Testis (tissue), 3 donors: ENCODE measurements around the gene SMPDL3A. TPM values are rescaled to one million over a fixed set of nuclear protein-coding genes. Genes with fewer than 3 reads are reported as not detected.

Experiments used
- DNase-seq: peaks from one replicate; pipeline ENCODE4 v3.0.0-alpha.2; 2019
- H3K27ac ChIP-seq, 2 donors: fragments of 200-600 bp; sonication (generic); one replicate each; pipeline ENCODE4 v1.5.1; 2019
- H3K27me3 ChIP-seq: fragments of 200-600 bp; sonication (generic); one replicate; pipeline ENCODE4 v1.5.1; 2019
- H3K36me3 ChIP-seq: fragments of 200-600 bp; sonication (generic); one replicate; pipeline ENCODE4 v1.5.1; 2017; ENCODE audit warnings: low read depth; ENCODE audit errors: missing control alignments
- H3K4me1 ChIP-seq: fragments of 200-600 bp; sonication (generic); one replicate; pipeline ENCODE4 v1.5.1; 2019
- H3K4me3 ChIP-seq, 2 donors: fragments of 200-600 bp; sonication (generic); one replicate each; pipeline ENCODE4 v1.5.1; 2017 to 2019
- H3K9me3 ChIP-seq: fragments of 200-600 bp; sonication (generic); one replicate; pipeline ENCODE4 v1.5.1; 2017
- POLR2A ChIP-seq: fragments of 450-650 bp; IDR thresholded peaks from one replicate; pipeline ENCODE4 v1.6.1; 2017; ENCODE audit warnings: antibody characterized with exemption, mild to moderate bottlenecking, moderate library complexity
- WGBS, 2 donors: methylation state at CpG; one replicate each; pipeline ENCODE4 v1.1.5; 2018; 5-methylcytosine and 5-hydroxymethylcytosine counted together
- intact Hi-C: fragments of 100-400 bp; cut with DNase I; formaldehyde crosslinking; loops from one replicate; pipeline ENCODE4 v1.15.1; 2023; ENCODE audit warnings: low total_unique reads
- polyA plus RNA-seq: library from polyadenylated mRNA; stranded (reverse); fragments of 350-450 nt; fragmentation: Illumina TruSeq; extraction: RNeasy Lipid Tissue Mini Kit (QIAGEN cat#74804); gene quantifications from one replicate; pipeline ENCODE4 v1.2.3, GENCODE V29; 2014; ENCODE audit warnings: low read depth, low replicate concordance; ENCODE audit not compliant: insufficient read depth
- total RNA-seq, 2 donors: library from RNA; depleted of rRNA; stranded (reverse); fragments of >200 nt; gene quantifications; one replicate each; pipeline ENCODE4 v1.2.3, GENCODE V29; 2016
- TF ChIP-seq, protein P1 (sequence below), 3 experiments: fragments of 450-650 bp in 2 of 3; fragments of 200-600 bp in 1 of 3; sonication (generic) in 1 of 3; IDR thresholded peaks; one replicate each; pipeline ENCODE4 v1.5.1; 2016 to 2019; ENCODE audit warnings: antibody characterized with exemption in 3 of 3, mild to moderate bottlenecking in 2 of 3, moderate library complexity in 1 of 3

Gene SMPDL3A
- total and polyA plus RNA-seq, 3 donors from 2014 or later = 3.6 to 3.9 (median 3.9) TPM

DNA sequence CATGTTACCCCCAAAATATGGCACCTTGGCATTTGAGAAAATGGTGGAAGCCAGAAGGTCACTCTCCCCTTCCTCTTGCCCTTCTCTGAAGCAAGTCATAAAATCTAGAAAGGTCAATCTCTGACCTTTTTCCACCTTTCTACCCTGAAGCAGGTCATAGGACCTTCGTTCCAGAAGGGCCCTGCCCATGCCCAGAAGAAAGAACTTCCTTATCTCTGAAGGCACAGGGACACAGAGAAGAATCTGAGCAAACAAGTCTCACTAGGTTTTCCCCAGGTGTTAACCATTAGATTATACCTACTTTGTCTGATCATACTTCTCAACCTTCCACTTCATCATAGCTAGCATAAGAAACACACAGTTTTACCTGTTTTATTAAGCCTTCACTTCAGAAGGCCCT, 42.5 kb downstream of the SMPDL3A start:
- H3K27ac ChIP-seq = no peak overlapping the region
- H3K27me3 ChIP-seq = no peaks in the 10 kb centered on the region
- H3K36me3 ChIP-seq = no peaks in the 10 kb centered on the region
- no peak overlapping the region for H3K4me3 ChIP-seq
- H3K9me3 ChIP-seq = no peaks in the 10 kb centered on the region
- no peaks in the 10 kb centered on the region for H3K4me1 ChIP-seq
- intact Hi-C loops = no loop called here
- DNase-seq = no peak
- 55 to 86% methylated on average over 1 of the region's 1 CpG for WGBS, 2 donors
- TF ChIP-seq POLR2A = no peak
- TF ChIP-seq, protein P1, sequence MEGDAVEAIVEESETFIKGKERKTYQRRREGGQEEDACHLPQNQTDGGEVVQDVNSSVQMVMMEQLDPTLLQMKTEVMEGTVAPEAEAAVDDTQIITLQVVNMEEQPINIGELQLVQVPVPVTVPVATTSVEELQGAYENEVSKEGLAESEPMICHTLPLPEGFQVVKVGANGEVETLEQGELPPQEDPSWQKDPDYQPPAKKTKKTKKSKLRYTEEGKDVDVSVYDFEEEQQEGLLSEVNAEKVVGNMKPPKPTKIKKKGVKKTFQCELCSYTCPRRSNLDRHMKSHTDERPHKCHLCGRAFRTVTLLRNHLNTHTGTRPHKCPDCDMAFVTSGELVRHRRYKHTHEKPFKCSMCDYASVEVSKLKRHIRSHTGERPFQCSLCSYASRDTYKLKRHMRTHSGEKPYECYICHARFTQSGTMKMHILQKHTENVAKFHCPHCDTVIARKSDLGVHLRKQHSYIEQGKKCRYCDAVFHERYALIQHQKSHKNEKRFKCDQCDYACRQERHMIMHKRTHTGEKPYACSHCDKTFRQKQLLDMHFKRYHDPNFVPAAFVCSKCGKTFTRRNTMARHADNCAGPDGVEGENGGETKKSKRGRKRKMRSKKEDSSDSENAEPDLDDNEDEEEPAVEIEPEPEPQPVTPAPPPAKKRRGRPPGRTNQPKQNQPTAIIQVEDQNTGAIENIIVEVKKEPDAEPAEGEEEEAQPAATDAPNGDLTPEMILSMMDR (IDR thresholded peaks at IDR 0.05) = no peak

DNA sequence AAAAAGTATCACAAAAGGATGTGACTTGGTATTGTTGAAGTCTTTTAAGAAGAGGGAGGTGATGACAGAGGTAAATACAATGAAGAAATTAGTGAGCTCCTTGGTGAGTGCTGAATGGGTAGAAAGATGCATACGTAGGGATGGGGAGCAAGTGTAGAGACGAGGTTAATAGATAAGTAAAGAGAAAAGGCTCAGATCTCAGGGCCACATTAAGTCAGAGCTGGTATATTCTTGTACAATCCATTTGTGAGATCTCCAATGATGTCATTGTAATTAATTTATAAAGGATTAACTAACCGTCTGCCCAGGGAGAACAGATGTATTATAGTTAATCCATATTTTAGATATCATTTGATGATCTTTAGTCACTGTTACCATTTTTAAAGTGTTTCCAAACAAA, 43.4 kb downstream of the SMPDL3A start:
- H3K4me1 ChIP-seq = no peaks in the 10 kb centered on the region
- 77 to 79% methylated on average over 3 of the region's 3 CpGs for WGBS, 2 donors
- no peaks in the 10 kb centered on the region for H3K9me3 ChIP-seq
- no peaks in the 10 kb centered on the region for H3K36me3 ChIP-seq
- H3K27me3 ChIP-seq = no peaks in the 10 kb centered on the region
- no peak for DNase-seq
- TF ChIP-seq POLR2A = no peak
- TF ChIP-seq, protein P1 (IDR thresholded peaks at IDR 0.05) = no peak
- H3K4me3 ChIP-seq = no peak overlapping the region
- H3K27ac ChIP-seq = no peak overlapping the region
- intact Hi-C loops = no loop called here

DNA sequence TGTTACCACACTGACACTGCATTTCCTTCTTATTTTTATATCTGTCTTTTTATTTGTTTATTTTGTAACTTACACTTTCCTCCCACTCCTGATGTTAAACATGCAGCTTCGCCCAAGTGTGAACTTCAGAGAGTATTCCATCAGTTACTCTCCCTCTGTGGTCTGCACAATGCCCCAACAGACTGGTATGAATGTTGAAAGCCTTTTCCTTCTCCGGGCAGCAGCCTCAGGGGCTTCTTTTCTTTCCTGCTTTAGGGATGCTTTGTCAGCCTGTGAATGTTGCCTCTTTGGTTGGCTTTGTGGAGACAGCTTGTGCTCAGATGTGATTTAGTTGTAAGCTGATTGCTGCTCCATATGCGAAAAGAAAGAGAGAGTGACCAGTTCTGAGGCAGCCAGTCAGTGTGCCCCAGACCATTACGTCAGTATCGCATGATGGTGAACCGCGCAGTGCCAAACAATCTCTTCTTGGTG, 44.0 kb downstream of the SMPDL3A start:
- Histone ChIP-seq H3K27ac (no peak overlapping the region), H3K27me3 (no peaks in the 10 kb centered on the region), H3K4me1 (no peaks in the 10 kb centered on the region), H3K36me3 (no peaks in the 10 kb centered on the region), H3K4me3 (no peak overlapping the region), H3K9me3 (no peaks in the 10 kb centered on the region)
- 86 to 88% methylated on average over 7 of the region's 7 CpGs for WGBS, 2 donors
- intact Hi-C loops = no loop called here
- TF ChIP-seq, protein P1 (IDR thresholded peaks at IDR 0.05) = no peak
- TF ChIP-seq POLR2A = no peak
- no peak for DNase-seq

DNA sequence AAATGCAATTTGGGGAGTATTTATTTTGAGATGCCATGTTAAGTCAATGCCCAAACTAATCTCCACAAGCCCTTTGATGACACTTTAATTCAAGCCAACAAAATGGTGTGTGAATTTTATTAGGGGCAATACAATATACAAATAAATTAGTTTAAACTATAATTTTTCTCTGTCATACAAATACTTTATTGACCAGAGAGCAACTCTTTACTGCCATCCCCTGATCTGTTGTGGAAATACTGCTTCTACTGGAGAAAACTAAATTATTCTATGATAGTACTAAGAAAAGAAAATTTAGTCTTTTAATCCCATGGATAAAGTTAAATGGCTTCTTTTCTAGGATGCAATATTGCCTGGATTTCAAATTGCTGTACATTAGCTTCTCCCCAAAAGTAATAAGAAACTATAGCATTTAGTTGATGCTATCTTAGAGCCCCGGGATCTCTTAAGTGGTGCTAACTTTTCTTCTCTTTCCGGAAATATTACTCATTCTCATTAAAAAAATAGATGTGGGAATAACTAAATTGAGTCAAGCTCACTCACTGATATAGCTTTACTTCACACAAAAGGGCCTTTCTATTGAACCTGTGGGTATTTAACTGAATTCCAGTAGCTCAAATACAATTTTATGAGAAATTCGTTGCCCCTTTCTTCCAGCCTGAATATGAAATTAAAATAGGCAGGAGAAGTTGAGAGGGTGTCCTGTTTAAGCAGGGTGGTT, 49.2 kb downstream of the SMPDL3A start:
- no peaks in the 10 kb centered on the region for H3K36me3 ChIP-seq
- DNase-seq = no peak
- H3K9me3 ChIP-seq = no peaks in the 10 kb centered on the region
- H3K4me3 ChIP-seq = no peak overlapping the region
- 87 to 94% methylated on average over 3 of the region's 3 CpGs for WGBS, 2 donors
- TF ChIP-seq, protein P1 (IDR thresholded peaks at IDR 0.05) = peak in 1 of 3 experiments; percentile 45
- TF ChIP-seq POLR2A = no peak
- no peaks in the 10 kb centered on the region for H3K27me3 ChIP-seq
- no peak overlapping the region for H3K27ac ChIP-seq
- H3K4me1 ChIP-seq = no peaks in the 10 kb centered on the region
- intact Hi-C loops = loop anchor here (5.0 kb wide), 1 partner anchor 106 kb away; no protein-coding TSS in a partner anchor

DNA sequence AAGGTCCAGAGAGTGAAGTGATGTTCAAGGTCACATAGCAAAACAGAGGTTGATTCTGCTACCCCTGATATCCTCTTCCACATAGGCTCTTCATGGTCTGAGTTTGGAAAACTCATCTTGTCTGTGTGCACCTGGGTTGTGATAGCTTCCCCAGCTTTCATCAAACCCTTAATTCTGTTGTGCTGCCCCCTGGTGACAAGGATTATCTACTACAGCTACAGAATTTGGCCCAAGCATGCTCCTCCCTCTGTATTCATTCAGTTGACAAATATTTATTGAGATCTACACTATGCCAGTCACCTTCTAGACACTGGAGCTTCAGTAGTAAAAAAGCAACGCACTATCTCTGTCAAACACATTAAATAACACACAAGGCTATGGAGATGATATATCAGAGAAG, 50.4 kb downstream of the SMPDL3A start:
- peak; percentile 68 for DNase-seq
- H3K4me1 ChIP-seq = no peaks in the 10 kb centered on the region
- 14 to 36% methylated on average over 1 of the region's 1 CpG for WGBS, 2 donors
- no peaks in the 10 kb centered on the region for H3K9me3 ChIP-seq
- intact Hi-C loops = loop anchor here (5.0 kb wide), 1 partner anchor 107 kb away; no protein-coding TSS in a partner anchor
- TF ChIP-seq POLR2A = no peak
- TF ChIP-seq, protein P1 (IDR thresholded peaks at IDR 0.05) = peak in 2 of 3 experiments; percentile 70 to 73
- no peak overlapping the region for H3K27ac ChIP-seq
- H3K4me3 ChIP-seq = no peak overlapping the region
- no peaks in the 10 kb centered on the region for H3K27me3 ChIP-seq
- no peaks in the 10 kb centered on the region for H3K36me3 ChIP-seq
